H1 (cell line): ENCODE measurements around the gene CHPF. TPM values are rescaled to one million over a fixed set of nuclear protein-coding genes. Genes with fewer than 3 reads are reported as not detected.

Experiments
- CHD7 ChIP-seq: fragments of 300-600 bp; sonication (generic); IDR thresholded peaks from 2 replicates; pipeline ENCODE4 v1.7.1; 2012; ENCODE audit warnings: low read length, moderate library complexity, mild to moderate bottlenecking, inconsistent platforms; ENCODE audit not compliant: insufficient replicate concordance
- polyA plus RNA-seq, 7 experiments: library from polyadenylated mRNA; depleted of rRNA in 3 of 7; stranded (reverse) in 5 of 7; unstranded in 2 of 7; fragments of >200 nt in 5 of 7; fragments of 200-250 nt in 2 of 7; gene quantifications; 1 replicate in 5 of 7; 2 replicates in 1 of 7; 4 replicates in 1 of 7; pipeline versions ENCODE4 v1.2.1 to v1.2.3, GENCODE V29; 2011 to 2013; ENCODE audit warnings: missing spikeins in 2 of 7, mixed read lengths in 2 of 7
- total RNA-seq: library from RNA; stranded (reverse); fragmentation: NEBNext Ultra II Directional; extraction: Animal tissue kit (Norgen Biotek cat#: 25700); gene quantifications from 2 replicates; pipeline ENCODE4 v1.2.1, GENCODE V29; 2021

CHPF gene
- total and polyA plus RNA-seq, 2 of the 8 experiments (the other 6 are each of a cell fraction or from before 2014, with no cell fraction given) = 62.9 to 67.3 TPM

GRCh38 chr2:219490600-219491130 lies 52.9 kb downstream of the CHPF start (continued):
- TF ChIP-seq CHD7 = no peak
